ENCODE measurements around the gene BRWD1. TPM values are rescaled to one million over a fixed set of nuclear protein-coding genes. Genes with fewer than 3 reads are reported as not detected.
"Not testable (repeated sequence)": the region's sequence is repeated elsewhere in the genome, so short reads cannot be mapped to it uniquely, and the experiment has no call there.

Gene BRWD1
- total and polyA plus RNA-seq, 2 of the 8 experiments (the other 6 are each of a cell fraction or from before 2014, with no cell fraction given): 9.3 to 45.2 TPM

DNA sequence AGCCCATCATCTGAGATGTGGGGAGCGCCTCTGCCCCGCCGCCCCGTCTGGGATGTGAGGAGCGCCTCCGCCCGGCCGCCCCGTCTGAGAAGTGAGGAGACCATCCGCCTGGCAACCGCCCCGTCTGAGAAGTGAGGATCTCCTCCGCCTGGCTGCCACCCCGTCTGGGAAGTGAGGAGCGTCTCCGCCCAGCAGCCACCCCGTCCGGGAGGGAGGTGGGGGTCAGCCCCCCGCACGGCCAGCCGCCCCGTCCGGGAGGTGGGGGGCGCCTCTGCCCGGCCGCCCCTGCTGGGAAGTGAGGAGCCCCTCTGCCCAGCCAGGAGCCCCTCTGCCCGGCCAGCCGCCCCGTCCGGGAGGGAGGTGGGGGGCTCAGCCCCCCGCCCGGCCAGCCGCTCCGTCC is 156.2 kb downstream of the BRWD1 start:
- H3K27ac ChIP-seq (ENCODE audit: low read depth, low read length); H3K18ac ChIP-seq (ENCODE audit: extremely low read depth, low read length): not testable (repeated sequence)
- WGBS, 2 experiments (ENCODE audit: extremely low coverage in 1 of 2, insufficient coverage in 1 of 2, insufficient read length in 1 of 2, insufficient replicate concordance in 2 of 2, low coverage in 1 of 2, low lambda C conversion rate in 2 of 2, missing lambda C conversion rate in 1 of 2): no CpG with 5 or more reads among the region's 34 CpGs

More for the DNA sequence above, 156.2 kb downstream of the BRWD1 start:
- H4K5ac ChIP-seq (ENCODE audit: insufficient read length, low read depth, low read length); H2BK20ac ChIP-seq (ENCODE audit: low read length); H3K56ac ChIP-seq (replicated peaks; ENCODE audit: insufficient read length, low read depth, low read length); H2AK5ac ChIP-seq (ENCODE audit: low read depth, low read length); H3K4ac ChIP-seq (replicated peaks; ENCODE audit: insufficient read length, low read depth, low read length); H2BK5ac ChIP-seq (ENCODE audit: low read depth, low read length); H3K9ac ChIP-seq (replicated peaks in 1 of 4; ENCODE audit: extremely low read depth in 1 of 4, low read depth in 3 of 4, low read length in 3 of 4); H3K27me3 ChIP-seq (replicated peaks in 1 of 4; ENCODE audit: control insufficient read depth in 3 of 4, extremely low read depth in 1 of 4, insufficient read depth in 3 of 4, low read length in 3 of 4); H3K14ac ChIP-seq (ENCODE audit: insufficient read length); H3K4me1 ChIP-seq (replicated peaks in 1 of 4; ENCODE audit: control insufficient read depth in 3 of 4, insufficient read depth in 4 of 4, low read length in 3 of 4); DNase-seq (ENCODE audit: low read depth in 1 of 2, low spot score in 2 of 2); H3K36me3 ChIP-seq (ENCODE audit: control insufficient read depth in 2 of 4, insufficient read depth in 4 of 4, low read length in 3 of 4); H2BK12ac ChIP-seq (ENCODE audit: low read depth, low read length); H3K23ac ChIP-seq (ENCODE audit: insufficient read length); H4K91ac ChIP-seq (replicated peaks; ENCODE audit: insufficient read length, low read length); CTCF ChIA-PET (ENCODE audit: partially characterized antibody); H3K79me2 ChIP-seq (ENCODE audit: control insufficient read depth in 1 of 2, insufficient read depth in 2 of 2, low read length in 2 of 2); H3K4me3 ChIP-seq (ENCODE audit: extremely low read depth in 1 of 4, insufficient read depth in 2 of 4, low read depth in 3 of 4, low read length in 4 of 4); H2BK120ac ChIP-seq (replicated peaks; ENCODE audit: low read depth, low read length); H3K23me2 ChIP-seq (ENCODE audit: low read depth, low read length); H3K4me2 ChIP-seq (ENCODE audit: insufficient read depth in 1 of 2, low read depth in 2 of 2, low read length in 2 of 2); H4K8ac ChIP-seq (ENCODE audit: extremely low read depth, insufficient read depth, low read length); H2BK15ac ChIP-seq (ENCODE audit: low read length); H3K79me1 ChIP-seq (ENCODE audit: low read depth, low read length); FAIRE-seq; H4K20me1 ChIP-seq (replicated peaks in 1 of 2; ENCODE audit: control insufficient read depth in 1 of 2, insufficient read depth in 2 of 2, low read length in 2 of 2); POLR2A ChIA-PET (ENCODE audit: partially characterized antibody); H2AFZ ChIP-seq (ENCODE audit: low read length): not testable (repeated sequence)
- peaks cover 4 to 14% of the 10 kb centered on the region in 2 experiments; a peak in 2 of 4 replicates for H3K9me3 ChIP-seq (ENCODE audit: insufficient read depth in 2 of 2, low read depth in 1 of 2, low read length in 1 of 2)

Data from H1 (cell line).